ENCODE measurements around the gene GSC2. TPM values are rescaled to one million over a fixed set of nuclear protein-coding genes. Genes with fewer than 3 reads are reported as not detected.
"Not testable (repeated sequence)": the region's sequence is repeated elsewhere in the genome, so short reads cannot be mapped to it uniquely, and the experiment has no call there.

The GSC2 gene
- total RNA-seq, 2 experiments from 2014 or later = not detected

DNA sequence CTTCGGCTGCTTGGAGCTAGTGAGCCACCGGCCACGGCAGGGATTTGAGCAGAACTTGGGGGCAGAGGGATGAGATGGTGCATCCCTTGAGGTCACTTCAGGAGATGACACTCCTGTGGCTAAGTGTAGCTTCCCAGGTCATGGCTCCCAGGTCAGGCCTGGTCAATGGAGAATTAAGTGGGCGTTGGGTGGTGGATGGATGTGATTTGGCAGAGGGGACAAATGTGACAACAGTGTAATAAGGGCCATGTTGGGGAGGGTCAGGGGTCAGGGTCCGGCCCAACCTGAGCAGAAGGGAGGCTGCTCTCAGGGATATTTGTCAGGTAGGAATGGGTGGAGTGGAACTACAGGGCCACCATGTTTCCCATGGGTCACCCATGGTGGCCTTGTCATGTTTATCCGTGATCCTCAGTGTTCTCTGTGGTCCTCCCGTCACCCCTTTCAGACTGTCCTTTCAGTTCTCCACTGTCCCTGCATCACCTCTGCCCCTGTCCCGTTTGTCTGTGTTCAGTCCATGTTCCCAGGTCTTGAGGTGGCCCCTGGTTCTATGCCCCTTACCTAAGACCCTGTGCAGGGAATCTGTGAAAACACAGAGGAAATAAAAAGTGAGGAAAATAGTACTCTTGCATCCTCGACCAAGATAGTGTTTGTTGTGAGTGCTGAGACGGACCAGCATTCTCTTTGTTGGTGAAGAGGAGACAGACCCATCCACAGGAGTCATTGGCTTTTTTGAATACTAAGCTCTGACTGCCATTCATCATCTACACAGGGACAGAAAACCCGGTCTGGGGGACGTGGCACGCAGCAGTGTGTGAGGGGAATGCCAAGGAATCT lies 22.3 kb upstream of the GSC2 start:
- peak overlapping the region; percentile 91 for H3K27ac Mint-ChIP-seq
- peak overlapping the region; percentile 93 for H3K4me3 Mint-ChIP-seq
- DNase-seq = no peak
- no peaks in the 10 kb centered on the region for H3K9me3 Mint-ChIP-seq
- peaks cover 31% of the 10 kb centered on the region for H3K27me3 Mint-ChIP-seq
- peaks cover 26% of the 10 kb centered on the region for H3K4me1 Mint-ChIP-seq
- H3K36me3 Mint-ChIP-seq = peaks cover 17% of the 10 kb centered on the region

DNA sequence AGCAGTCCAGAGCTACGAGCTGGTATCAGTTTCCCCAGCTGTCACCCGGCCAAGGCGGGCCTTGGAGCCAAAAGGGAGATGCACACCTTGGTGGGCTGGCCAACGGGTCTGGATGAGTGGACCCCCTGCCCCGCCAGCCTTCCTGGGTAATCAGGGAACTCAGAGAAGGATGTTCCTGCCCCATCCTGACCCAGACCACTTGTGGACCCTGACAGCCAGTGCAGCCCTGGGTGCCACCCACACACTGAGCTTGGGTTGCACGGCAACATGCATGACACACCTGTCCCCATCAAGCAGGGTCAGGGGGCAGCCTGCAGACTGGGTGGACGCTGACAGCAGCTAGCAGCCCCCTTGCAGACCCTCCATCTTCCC lies 19.8 kb upstream of the GSC2 start:
- no peak for DNase-seq
- H3K27ac Mint-ChIP-seq = no peak overlapping the region
- H3K4me3 Mint-ChIP-seq = no peak overlapping the region
- H3K27me3 Mint-ChIP-seq = peaks cover 43% of the 10 kb centered on the region
- peaks cover 25% of the 10 kb centered on the region for H3K4me1 Mint-ChIP-seq
- peaks cover 15% of the 10 kb centered on the region for H3K36me3 Mint-ChIP-seq
- no peaks in the 10 kb centered on the region for H3K9me3 Mint-ChIP-seq

DNA sequence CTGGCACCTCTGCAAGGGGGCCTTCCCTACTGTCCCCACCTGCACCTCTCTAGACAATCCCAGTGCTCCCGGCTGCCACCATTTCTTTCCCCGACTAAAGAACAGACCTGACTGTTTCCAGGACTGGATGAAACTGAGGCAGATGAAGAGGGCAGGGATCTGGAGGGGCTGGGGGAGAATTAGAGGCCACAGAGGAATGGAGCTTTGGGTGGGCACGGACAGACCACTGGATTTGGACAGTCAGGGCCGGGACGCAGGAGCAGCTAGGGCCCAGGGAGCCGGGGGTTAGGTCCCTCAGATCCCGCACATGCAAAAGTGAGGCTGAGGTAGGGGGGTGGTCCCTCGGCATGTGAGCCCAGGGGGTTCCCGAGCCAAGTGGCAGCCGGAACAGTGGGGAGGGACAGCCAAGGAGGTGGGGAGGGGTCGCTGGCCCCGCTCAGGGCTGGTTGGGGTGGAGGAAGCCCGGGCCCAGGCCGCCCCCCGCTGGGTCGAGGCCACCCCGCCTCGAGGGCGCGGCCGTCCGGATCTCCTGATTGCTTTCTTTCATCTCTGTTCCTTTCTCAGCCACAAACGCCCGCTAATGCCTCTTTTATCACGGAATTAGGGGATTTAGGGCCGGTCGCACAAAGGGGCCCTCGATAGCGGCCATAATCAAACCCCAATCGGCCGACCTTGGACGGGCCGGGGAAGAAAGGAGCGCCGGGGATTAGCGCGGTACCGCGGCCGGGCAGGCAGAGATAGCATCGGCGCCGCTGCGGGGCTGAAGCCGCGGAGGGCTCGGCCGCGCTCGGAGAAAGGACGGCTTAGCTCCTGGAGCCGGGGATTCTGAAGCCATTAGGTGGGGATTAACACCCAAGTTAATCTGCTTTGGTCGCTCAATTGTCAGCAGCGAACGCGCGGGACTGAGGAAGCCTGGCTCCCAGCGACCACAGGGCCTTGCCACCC lies 19.2 kb upstream of the GSC2 start:
- Mint-ChIP-seq H3K36me3 (peaks cover 15% of the 10 kb centered on the region), H3K27me3 (peaks cover 49% of the 10 kb centered on the region), H3K9me3 (no peaks in the 10 kb centered on the region), H3K27ac (no peak overlapping the region), H3K4me1 (peaks cover 25% of the 10 kb centered on the region), H3K4me3 (peak overlapping the region; percentile 48)
- no peak for DNase-seq

DNA sequence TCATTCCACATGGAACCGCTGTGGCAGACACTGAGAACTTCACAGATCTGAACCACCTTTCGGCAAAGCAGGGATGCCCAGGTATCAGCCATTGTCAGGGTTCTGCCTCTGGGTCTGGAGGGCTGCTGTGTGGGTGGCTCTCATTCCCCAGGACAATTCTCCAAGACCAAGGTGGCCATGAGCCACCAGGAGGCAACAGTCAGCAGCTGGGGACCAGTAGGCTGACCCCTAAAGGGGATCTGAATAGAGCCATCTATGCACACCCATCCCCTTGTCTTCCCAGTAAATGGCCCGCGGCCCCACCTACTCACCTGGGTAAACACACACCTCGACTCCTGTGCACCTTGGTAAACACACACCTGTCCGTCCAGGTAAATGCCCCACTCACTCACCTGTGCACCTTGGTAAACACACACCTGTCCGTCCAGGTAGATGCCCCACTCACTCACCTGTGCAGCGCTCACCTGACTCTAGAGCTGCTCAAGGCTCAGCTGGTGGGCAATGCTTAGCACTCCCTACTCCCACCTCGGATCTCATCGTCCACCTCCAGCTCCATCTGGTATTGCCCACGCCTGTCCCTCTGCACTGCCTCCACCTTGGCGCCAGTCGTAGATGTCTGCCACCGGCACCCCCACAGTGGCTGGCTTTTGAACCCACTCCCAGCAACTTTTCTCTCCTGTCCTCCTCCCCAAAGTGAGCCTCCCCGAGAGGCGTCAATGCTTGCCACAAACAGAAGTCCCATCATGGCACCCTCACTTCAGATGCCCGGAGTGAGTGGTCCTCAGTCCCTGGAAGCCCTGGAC lies 18.2 kb upstream of the GSC2 start:
- H3K4me1 Mint-ChIP-seq = peaks cover 20% of the 10 kb centered on the region
- H3K36me3 Mint-ChIP-seq = peaks cover 12% of the 10 kb centered on the region
- no peak for DNase-seq
- H3K9me3 Mint-ChIP-seq = no peaks in the 10 kb centered on the region
- H3K27ac Mint-ChIP-seq = no peak overlapping the region
- peak overlapping the region; percentile 1 for H3K4me3 Mint-ChIP-seq
- peaks cover 52% of the 10 kb centered on the region for H3K27me3 Mint-ChIP-seq

DNA sequence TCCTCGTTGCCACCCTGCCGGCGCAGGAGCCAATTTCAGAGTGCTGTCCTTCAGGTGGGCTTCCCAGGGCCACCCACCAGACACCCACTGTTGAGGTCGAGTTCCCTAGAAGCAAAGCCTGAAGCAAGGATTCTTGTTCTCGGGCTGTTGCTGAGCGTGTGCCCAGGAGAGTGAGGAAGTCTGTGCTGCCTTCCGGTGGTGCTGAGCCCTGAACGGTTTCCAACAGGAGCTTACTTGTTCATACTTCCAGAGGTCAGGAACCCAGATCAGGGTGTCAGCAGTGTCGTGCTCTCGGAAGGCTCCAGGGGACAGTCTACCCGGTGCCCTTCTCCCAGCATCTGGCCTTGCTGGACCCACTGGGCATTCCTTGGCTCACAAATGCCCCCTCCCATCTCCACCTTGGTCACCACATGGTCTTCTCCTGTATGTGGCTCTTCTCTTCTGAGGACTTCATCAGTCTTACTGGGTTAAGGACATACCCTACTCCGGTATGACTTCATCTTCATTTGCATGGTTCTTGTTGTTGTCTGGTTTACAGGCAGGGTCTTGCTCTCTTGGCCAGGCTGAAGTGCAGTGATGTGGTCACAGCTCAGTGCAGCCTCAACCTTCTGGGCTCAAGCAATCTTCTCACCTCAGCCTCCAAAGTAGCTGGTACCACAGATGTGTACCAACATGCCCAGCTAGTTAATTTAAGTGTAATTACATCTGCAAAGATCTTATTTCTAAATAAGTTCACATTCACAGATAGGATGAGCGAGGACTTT lies 17.2 kb upstream of the GSC2 start:
- no peak for DNase-seq
- Mint-ChIP-seq H3K36me3 (peaks cover 3% of the 10 kb centered on the region), H3K27ac (no peak overlapping the region), H3K4me3 (no peak overlapping the region), H3K9me3 (no peaks in the 10 kb centered on the region), H3K4me1 (peaks cover 11% of the 10 kb centered on the region), H3K27me3 (peaks cover 52% of the 10 kb centered on the region)

DNA sequence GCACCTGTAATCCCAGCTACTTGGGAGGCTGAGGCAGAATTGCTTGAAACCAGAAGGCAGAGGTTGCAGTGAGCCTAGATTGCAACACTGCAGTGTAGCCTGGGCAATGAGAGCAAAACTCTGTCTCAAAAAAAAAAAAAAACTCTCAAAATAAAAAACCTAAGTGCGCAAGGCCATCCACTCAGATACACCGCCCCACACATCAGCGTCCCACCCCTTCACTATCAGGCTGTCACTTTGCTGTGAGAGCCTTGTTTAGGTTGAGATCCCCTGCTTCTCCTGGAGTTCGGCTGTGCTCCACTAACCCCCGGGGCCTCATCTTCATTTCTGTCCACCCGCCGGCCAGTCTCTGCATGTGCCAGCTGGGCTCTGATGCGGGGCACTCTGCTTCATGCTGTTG lies 16.3 kb upstream of the GSC2 start:
- no peak for DNase-seq
- Mint-ChIP-seq H3K4me1 (peaks cover 9% of the 10 kb centered on the region), H3K27ac (no peak overlapping the region), H3K9me3 (no peaks in the 10 kb centered on the region), H3K4me3 (no peak overlapping the region), H3K27me3 (peaks cover 52% of the 10 kb centered on the region), H3K36me3 (no peaks in the 10 kb centered on the region)

DNA sequence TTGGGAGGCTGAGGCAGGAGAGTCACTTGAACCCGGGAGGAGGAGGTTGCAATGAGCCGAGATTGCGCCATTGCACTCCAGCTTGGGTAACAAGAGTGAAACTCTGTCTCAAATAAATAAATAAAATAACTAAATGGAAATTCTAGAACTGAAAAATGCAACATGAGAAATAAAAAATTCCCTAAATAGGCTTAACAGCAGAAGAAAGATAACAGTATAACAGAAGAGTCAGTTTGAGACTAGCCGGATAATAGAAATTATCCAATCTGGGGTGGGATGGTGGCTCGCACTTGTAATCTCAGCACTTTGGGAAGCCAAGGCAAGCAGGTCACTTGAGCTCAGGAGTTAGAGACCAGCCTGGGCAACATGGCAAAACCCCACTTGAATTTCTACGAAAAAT lies 14.3 kb upstream of the GSC2 start:
- no peak overlapping the region for H3K27ac Mint-ChIP-seq
- no peak for DNase-seq
- H3K27me3 Mint-ChIP-seq = peaks cover 41% of the 10 kb centered on the region
- H3K9me3 Mint-ChIP-seq = no peaks in the 10 kb centered on the region
- no peaks in the 10 kb centered on the region for H3K36me3 Mint-ChIP-seq
- H3K4me3 Mint-ChIP-seq = no peak overlapping the region
- H3K4me1 Mint-ChIP-seq = peaks cover 4% of the 10 kb centered on the region

DNA sequence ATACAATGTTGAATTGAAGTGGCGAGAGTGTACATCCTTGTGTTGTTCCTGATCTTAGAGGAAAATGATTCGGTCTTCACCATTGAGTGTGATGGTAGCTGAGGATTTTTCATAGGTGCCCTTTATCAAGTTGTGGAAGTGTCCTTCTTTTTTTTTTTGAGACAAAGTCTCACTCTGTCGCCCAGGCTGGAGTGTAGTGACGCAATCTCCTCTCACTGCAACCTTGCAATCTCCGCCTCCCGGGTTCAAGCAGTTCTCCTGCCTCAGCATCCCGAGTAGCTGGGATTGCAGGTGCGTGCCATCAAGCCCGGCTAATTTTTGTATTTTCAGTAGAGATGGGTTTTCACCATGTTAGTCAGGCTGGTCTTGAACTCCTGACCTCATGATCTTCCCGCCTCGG lies 8.6 kb upstream of the GSC2 start:
- not testable (repeated sequence) for H3K27ac Mint-ChIP-seq, H3K9me3 Mint-ChIP-seq, H3K4me3 Mint-ChIP-seq, DNase-seq, H3K4me1 Mint-ChIP-seq, H3K36me3 Mint-ChIP-seq
- H3K27me3 Mint-ChIP-seq = peaks cover 40% of the 10 kb centered on the region

DNA sequence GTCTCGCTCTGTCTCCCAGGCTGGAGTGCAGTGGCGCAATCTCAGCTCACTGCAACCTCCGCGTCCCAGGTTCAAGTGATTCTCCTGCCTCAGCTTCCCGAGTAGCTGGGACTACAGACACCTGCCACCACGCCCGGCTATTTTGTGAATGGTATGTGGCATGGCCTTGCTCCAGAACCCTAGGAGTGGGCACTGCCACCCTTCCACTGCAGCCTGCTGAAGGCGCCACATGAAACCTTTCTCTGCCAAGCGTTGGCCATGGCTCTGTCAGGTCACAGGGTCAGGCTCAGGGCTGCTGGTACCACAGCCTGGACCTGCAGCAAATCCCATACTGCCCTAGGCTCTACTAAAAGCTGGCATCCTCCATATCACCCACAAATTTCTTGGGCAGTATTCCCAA lies 6.0 kb upstream of the GSC2 start:
- not testable (repeated sequence) for H3K4me1 Mint-ChIP-seq, H3K27ac Mint-ChIP-seq, H3K4me3 Mint-ChIP-seq, H3K9me3 Mint-ChIP-seq, DNase-seq, H3K36me3 Mint-ChIP-seq
- peaks cover 60% of the 10 kb centered on the region for H3K27me3 Mint-ChIP-seq

DNA sequence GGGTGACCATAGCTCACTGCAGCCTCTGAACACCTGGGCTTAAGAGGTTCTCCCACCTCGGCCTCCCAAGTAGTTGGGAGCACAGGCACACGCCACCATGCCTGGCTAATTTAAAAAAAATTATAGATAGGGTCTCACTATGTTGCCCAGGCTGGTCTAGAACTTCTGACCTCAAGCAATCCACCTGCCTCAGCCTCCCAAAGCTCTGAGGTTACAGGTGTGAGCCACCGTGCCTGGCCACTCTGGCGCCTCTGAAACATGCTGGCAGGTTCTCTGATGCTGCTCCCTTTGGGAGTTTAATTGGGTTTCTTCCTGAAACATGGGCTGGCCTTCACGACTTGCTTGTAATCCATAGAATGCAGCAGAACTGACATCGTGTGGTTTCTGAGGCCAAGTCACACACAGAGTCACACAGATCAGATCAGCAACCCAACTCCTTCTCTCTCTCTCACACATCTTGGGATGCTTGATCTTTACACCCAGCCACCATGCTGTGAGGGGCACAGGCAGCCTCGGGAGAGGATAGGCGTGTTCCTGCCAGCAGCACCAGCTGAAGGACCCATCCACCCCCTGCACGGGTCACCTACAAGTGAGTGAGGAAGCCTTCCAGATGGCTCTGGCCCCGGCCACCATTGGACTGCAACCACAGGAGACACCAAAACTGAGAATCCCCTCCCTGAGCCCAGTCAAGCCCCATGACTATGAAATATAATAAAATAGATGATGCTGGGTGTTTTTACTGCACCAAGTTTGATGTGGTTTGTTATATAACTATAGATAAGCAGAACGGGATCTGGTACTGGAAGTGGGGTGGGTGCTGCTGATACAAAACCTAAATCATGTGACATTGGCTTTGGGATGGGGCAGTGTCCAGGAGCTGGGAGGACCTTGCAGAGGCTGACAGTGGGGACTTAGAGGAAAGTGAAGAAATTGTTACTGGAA lies 3.1 kb upstream of the GSC2 start:
- Mint-ChIP-seq H3K4me3 (no peak overlapping the region), H3K27ac (no peak overlapping the region), H3K36me3 (no peaks in the 10 kb centered on the region), H3K27me3 (peaks cover 66% of the 10 kb centered on the region), H3K4me1 (peaks cover 5% of the 10 kb centered on the region), H3K9me3 (no peaks in the 10 kb centered on the region)
- DNase-seq = no peak

DNA sequence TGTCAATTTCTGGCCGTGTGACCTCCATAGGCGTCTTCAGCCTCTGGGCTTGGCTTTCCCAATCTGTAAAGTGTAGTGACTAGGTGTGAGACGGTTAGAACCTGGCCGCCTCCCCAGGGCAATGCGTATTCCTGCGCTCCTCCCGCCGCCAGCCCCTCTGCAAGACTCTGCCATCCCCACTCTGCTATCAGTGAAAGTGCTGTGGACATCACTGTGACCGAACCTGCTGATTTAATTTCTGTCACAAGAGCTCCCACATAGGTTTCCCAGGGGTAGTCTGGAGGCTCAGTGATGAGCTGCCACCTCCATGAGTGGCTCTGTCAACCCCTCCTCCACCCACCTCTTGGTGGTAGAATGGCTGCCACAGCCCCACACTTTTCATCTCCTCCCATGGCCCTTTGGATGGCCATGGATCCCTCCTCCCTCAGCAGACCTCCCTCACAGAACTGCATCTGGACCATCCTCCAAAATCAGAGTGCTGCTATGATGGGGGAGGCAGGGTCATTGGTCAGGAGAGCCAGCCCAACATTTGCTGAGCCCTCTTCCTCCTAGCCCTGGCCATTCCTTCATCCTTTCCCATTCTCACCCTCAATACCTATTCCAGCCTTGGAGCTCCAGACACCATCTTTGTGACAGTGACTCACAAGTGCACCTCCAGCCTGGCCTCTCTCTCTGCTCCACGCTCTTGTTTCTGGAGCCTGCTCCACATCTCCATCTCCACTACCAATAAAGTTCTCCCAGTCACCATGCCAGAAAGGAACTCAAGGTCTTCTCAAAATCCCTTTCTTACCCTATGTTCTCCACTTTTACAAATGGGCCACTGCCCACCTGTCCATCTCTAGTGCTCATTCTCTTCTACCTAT lies 1.5 kb upstream of the GSC2 start:
- Mint-ChIP-seq H3K4me3 (peak overlapping the region; percentile 61), H3K27ac (no peak overlapping the region), H3K9me3 (no peaks in the 10 kb centered on the region), H3K36me3 (no peaks in the 10 kb centered on the region), H3K4me1 (peaks cover 5% of the 10 kb centered on the region), H3K27me3 (peaks cover 75% of the 10 kb centered on the region)
- no peak for DNase-seq

DNA sequence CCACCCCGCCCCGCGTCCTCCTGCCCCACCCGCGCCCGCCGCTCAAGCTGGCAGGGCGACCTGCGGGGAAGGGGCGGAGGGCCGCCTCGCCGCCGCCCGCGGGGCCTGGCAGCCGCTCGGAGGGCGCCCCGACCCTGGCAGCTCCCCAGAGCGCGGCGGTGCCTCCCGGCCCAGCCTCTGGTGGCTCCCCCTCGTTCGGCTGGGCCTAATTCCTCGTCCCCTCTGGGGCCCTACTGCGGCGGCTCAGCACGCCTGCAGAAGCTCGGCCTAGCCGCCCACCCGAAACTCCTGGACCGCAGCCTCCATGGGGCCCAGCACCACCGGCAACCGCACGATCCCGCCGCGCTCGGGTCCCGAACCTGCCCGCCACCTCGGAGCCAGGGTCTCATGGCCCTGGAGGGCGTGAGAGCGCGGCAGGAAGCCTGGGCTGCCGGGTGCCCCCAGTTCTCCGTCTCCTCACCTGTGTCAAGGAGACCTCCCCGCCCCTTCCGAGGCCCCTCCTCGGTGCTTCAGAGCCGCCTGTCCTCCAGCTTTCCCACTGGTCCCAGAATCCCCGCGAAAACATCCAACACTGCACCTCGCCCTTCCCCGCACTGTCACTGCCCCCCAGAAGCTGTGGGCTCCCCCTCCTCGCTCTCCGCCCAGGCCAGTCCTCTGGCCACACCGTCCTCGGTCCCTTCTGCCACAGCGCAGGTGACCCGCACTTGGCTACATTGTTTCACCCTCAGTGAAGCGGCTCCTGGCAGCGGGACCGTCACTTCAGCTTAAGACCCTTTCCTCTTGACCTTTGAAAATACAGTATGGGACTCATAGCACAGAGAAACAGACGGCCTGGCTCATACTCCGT lies 613 bp upstream of the GSC2 start:
- no peaks in the 10 kb centered on the region for H3K36me3 Mint-ChIP-seq
- peaks cover 5% of the 10 kb centered on the region for H3K4me1 Mint-ChIP-seq
- no peak for DNase-seq
- peaks cover 70% of the 10 kb centered on the region for H3K27me3 Mint-ChIP-seq
- peak overlapping the region; percentile 61 for H3K4me3 Mint-ChIP-seq
- H3K9me3 Mint-ChIP-seq = no peaks in the 10 kb centered on the region
- H3K27ac Mint-ChIP-seq = no peak overlapping the region

Measured in activated naive CD8-positive, alpha-beta T cell treated with anti-CD3 and anti-CD28 coated beads for 36 hours (primary cell).